HG03469 (cell line): Measurements from ENCODE around the gene CORO6.

ENCODE experiments used
- ATAC-seq: cut with Tn5 transposase; IDR thresholded peaks from one replicate; pipeline ENCODE4 v1.9.1; 2021; ENCODE audit warnings: mild to moderate bottlenecking, moderate library complexity, moderate number of reproducible peaks; ENCODE audit not compliant: unreplicated experiment

CORO6 gene

DNA sequence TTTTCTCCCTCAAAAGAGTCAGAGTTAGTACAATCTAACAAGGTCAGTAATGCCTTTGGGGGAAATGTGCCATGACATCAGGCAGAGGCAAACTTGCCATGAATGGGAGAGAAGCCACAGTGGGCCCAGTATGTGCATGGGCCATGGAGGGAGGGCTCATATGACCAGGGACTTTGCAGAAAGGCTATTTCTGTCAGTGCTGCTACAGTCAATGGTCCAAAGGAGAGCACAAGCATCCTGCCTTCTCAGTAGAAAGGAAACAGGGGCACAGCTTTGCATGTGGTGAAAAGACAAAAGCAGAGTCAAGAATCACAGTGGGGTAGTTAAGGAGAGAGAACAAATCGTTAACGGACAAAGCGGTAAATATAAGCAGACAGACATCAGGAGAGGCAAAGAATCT lies 11.2 kb upstream of the CORO6 start:
- ATAC-seq, result no peak

DNA sequence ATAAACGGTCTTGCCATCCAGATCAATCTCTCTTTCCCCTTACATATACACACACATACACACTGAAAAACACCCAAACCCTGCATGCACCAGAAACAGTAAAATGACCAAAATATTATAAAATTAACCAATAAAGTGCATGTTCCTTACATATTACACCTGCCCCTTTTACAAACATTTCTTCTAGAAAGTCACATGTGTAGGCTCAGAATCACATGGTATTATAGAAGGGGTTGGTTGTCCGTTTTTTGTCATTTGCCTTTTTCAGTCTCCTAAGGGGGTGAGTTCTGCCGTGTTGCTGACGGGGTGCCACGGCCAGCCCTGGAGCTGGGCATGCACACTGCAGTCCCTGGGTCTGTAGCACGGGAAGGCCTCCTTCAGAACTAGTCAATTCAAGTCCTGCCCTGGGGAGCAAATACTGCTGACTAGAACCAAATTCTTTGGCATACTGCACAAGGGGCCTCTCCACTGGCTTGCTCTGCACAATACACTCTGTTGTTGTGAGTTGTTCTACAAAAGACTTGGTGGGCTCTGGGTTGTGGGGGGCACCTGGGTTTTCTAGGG lies 8.0 kb upstream of the CORO6 start:
- no peak for ATAC-seq

DNA sequence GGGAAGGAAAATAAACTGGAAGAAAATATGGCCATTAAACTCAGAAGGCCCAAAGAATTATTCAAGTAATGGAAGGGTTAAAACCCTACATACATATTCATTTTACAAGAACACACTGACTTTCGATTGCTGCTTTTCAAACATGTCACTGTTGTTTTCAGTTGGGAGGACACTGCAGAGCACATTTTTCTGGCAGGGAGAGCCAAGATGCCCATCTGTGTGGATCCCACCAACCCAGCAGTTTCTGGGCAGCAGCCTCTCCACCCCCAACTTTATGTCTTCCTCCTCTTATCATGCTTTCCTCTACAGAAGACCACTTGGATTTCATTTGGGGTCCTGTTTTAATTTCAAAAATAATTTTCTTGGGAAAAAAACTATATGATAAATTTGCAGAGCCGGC lies 7.1 kb upstream of the CORO6 start:
- no peak for ATAC-seq

DNA sequence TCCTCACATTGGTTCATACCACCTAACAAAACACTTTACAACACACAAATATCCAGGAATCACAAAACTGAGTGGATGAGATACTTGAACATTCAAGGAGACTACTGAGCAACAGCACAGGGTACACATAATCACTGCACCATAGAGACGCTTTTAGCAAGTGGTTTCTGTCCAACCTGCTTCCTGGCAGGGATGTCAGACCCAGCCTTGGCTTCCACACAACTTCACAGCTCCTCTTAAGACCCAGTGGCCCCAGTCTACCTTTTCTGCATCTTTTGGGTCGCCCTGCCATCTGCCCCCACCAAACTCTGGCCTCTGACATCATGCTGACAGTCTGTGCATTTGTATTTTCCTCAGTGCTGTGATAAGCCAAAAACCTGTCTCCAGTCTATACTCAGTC lies 5.9 kb upstream of the CORO6 start:
- ATAC-seq, result no peak

DNA sequence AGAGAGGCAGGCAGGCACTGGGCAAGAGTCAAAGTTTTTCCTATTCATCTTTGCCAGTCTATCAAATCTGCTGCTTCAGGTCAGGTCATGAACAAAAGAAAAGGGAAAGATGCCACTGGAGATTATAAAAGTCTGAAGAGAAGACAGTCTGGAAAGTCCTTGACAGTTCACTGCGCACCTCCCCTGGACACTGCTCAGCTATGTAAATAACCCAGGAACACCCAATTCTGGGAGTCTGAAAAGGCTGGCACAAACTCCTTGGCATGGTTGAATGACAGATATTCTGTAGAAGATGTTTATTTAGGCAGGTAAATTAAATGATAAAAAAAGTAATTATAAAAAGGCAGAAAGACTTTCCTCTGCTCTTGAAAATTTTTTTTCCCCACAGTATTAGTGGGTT lies 5.2 kb upstream of the CORO6 start:
- no peak for ATAC-seq

DNA sequence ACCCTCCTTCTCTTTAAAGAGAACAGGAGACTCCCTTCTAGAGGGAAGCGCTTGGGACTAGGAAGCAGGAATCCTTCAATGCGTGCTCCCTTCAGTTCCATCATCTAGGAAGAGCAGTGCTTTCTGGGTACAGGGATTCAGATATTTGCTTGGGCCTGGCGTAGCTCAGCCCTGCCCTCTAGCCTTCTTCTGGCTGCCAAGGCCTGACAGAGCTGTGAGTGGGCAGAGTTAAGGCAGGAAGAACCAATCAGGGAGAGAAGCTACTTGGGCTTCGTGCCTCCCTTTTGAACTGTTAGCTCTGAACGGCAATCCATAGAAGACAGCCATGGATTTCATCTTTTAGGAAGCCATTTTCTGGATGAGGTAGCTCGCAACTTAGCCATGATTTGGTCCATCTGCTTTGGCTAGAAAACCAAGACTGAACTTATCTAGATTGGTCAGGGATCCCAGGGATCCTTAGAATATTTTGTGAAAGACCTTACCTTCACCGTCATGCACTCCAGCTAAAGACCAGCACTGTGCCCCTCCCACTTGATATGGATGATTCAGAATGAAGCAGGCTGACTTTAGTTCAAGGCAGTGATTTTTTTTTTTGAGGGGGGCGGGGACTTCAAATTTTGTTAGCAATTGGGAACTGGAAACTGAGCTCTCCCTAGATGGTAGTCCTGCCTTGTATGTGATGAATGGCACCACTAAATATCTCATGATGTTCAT lies 2.5 kb upstream of the CORO6 start:
- ATAC-seq, result no peak

DNA sequence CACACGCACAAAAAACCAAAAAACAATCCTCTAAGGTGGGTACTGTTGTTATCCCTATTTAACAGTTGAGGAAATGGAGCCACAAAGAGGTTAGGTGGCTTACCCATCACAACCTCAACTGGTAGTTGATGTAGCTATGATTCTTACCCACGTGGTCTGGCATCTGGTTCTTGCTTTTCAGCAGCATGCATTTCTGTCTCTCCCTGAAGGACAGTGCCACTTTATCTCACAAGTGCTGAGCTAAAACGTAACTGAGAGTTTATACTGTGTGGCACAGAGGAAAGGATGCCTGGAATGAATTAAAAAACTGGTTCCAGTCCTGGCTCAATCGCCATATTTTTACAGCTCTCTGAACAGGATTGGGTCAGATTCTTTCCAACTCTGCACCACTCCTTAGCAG lies 1.9 kb upstream of the CORO6 start:
- ATAC-seq, result no peak

DNA sequence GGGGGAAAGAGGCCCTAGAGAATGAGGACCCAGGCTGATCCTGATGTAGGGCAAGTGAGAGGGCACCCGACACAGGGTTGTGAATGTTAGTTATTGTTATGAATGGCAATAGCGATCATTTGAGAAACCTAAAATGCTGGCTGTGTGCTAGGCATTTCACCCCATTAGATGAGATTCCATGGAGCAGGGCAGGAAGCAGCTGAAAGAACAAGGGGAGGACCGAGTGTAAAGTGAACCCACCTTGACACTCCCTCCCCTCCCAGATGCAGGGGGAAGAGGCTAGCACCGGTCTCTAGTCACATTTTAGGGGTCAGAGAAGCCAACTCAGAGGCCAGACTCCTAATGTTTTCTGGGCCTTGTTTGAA lies 553 bp upstream of the CORO6 start:
- no peak for ATAC-seq

DNA sequence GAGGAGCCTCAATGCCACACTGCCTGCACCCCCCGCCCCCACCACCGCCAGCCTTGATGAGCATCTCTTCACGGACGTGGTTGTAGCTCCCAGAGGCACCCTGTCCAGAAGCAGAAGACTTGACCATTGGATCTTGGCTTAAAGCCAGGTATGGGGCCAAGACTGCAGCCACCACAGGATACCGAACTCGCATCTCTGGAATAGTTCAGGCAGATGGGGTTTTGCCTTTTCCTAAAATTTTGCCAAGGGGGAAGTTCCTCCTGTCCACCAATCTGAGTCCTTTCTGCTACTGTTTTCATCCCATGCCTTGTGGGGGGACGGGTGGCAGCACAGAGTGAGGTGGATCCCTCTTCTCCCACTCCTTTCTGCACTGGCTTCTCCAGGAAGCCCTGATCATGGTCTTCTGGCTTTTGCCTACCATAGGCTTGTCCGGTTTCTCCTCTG lies 939 bp downstream of the CORO6 start:
- ATAC-seq, result no peak

DNA sequence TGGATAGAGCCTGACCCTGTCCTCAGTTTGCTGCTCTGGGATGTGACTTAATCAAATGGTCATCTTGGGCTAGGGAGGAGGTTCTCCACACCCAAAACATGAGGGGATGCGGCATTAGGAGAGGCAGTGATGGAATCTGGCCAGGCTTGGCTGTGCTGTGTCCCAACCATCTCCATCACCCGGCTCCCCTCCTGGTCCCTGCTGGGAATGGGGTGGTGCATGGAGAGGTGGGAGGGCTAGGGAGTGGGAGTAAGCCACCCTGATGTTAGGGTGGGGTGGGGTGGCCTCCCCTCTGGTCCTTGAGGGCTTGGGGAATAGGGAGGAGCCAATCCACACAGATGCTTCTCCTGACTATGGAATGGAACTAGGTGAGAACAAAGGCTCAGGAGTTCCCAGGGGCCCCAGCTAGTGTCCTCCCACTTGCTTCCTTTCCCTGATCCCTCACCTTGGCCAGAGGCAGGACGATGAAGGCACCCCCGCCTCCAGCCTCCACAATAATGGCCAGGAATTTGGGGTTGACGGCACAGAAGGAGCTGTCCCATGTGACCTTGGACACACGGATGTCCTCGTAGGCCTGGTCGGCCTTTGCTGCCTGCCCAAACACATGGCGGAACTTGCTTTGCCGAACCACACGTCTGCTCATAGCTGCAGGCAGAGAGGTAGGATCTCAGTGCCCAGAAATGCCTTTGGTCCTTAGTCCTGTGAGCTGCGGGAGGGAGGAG lies 1.8 kb downstream of the CORO6 start:
- ATAC-seq, result no peak

DNA sequence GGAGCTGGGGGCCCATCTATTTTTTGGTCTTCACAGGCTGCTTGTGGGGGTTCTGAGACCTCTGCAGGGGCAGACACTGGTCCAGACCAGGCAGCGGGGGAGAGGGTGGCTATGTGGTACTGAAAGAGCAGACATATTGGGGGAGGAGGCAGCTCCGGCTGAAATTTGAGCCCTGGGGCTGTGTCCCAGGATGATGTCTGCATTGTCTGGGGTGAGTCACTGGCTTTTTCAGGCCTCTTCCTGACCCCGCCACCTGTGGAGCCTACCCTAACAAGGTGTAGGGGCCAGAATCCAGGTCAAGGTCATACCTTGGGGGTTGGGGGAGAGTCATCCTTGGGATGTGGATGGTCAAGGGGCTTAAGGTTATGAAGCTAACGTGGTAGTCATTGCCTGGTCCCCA lies 2.4 kb downstream of the CORO6 start:
- ATAC-seq, result no peak

DNA sequence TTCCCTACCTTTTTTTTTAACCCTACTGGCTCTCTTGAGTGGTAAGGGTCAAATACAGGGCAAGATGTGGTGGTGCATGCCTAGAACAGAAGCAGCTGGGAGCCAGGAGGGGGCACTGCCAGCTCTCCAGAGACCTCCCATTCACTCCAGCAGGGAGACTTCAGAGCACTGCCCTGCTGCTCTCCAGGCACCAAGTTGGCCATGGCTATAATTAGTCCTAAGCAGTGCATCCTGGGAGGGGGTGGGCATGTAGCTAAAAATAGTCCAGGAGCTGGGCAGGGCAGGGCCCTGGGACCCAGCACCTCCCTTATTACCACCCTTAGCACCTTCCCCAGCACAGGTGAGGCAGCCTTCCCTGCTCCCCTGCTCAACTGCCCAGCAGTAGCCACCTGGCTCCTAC lies 3.5 kb downstream of the CORO6 start:
- no peak for ATAC-seq

DNA sequence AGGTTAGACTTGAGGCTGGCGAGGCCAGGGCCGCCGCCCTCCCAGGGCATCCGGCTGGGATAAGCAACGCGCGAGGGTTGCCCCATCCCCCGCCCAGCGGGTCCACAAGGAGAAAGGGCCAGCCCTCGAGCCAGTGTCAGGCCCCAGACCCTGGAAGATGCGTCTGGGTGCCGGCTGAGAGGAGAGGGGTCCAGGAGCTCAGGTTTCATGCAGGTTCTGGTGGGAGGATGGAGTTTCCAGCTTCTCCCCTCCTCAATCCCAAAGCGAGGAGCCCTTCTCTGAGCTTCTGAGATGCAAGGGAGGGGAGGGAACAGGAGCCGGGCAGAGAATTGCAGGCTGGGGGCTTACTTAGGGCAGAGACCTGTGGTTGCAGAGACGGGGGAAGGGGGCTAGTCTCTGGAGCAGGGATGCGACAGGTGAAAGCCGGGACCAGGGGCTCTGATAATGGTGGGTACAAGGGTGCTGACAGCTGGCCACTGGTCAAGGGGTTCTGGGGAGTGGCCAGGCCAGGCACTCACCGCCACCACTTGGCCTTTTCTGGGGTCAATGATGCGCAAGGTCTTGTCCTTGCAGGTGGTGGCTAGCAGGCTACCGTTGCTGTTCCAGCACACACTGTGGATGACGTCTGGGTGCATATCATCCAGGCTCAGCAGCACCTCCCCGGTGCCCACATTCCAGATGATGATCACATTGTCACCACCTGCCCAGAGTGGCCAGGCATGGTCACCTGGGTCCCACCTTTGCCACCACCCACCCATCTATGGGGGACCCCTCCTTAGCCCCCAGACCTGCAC lies 4.2 kb downstream of the CORO6 start:
- ATAC-seq, result no peak

DNA sequence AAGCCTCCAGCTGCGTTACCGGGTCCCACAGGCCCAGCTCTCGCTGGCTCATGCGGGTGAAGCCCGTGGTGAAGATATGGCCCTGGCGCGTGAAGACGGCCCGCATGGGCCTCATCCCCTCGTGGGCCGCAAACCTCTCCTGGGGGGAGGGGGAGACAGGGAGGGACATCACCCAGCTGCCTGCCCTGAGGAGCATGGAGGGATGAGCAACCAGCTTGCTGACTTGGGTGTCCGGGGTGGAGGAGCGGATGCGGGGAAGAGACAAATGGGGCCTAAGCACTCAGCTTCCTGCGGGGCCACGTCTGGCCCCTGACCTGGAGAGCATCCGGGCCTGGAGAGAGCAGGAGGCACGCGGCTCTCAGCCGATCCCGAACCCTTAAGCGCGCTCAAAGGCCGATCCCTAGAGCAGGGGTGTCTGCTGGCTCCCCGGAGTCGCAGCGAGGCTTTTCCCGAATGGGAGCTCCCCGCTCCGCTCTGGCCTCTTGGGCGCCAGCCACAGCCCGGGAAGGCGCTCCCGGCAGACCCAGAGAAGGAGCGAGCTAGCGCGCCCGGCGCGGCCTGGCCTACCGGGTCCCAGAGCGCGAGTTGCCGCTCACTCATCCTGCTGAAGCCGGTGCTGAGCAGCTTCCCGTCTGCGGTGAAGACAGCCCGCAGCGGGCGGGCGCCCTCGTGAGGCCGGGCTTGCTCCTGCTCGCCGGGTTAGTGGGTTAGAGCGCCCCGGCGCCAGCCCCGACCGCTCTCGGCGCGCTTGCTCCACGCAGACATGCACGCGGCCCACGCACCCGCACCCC lies 5.0 kb downstream of the CORO6 start:
- ATAC-seq, result no peak

DNA sequence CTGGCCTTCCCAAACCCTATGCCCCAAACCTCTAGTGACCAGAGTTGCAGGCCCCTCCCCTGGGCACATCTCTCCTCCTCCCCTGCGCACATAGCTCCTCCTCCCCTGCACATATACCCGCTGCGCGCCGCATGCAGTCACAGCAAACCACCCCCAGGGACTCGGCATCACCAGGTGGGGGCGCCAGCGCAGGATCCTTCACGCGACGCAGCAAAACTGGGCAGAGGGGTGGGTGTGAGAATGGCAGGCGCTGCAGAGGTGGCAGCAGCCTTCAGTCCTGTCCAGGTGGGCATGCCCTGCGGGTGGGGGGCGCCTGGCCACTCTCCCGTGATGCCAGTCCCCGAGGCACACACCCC lies 5.6 kb downstream of the CORO6 start:
- peak; percentile 33 for ATAC-seq

DNA sequence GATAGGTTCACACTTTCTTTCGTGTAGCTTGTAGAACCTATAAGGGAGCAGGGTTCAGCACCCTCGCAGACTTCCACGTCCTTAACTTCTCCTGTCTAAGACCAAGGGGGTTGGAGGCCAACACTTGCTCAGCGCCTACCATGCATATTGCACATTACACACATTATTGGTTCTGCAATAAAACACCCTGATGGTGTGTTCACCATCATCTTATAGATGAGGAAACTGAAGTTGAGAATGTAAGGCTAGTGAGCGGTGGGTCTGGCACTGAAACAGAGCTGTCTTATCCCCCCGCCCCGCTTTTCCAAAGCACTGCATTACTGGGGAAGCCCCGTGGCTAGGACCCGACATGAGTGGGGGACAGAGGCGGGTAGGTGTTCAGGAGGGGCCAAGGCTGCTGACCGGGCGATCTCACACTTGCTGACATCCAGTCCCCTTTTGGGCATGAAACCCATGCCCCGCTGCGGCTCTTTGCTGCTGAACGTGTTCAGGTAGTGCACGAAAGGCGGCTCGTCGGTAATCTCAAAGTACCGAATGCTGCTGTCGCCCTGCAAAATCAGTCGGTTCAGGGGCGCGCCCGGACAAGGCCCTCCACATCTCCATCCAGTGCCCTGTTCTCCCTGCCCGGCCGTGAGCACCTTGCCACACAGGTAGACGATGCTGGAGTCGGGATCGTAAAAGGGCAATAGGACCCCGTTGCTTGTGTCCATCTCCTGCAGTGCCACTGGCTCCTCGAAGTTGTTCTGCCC lies 6.2 kb downstream of the CORO6 start:
- no peak for ATAC-seq

DNA sequence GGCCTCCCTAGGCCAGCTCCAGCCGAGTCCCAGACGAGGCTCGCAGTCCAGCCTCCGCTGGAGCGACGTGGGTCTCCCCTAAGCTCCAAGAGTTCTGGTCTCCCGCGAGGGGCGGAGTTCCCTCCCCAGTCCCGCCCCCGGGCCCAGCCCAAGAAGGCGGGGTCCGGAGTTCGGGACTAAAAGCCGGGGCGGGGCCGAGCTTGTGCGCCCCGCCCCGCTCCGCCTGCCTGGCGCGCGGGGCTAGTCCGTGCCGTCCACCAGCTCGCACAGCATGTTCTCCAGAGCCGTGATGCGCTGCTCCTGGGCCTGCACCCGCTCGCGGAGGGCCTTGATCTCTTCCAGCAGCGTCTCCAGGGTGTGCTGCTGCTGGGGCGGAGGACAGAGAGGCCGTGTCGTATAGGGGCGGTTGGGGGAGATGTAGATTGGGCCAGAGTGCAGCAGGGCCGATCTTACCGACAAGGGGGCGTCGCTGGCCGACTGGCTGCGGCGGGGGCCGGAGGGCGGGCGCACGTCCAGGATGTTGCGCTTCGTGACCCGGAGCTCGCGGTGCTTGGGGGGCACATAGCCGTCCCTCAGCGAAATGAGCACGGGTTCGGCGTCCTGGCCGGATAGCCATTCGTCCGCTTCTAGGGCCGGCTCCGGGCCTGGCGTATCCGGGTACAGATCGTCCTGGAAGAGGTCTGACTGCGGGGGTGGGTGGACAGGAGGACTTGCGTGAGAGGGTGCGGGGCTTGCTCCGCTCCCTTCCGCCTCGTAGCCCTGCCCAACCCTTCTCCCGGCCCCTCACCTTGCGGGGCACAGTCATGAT lies 7.0 kb downstream of the CORO6 start:
- ATAC-seq, result no peak

DNA sequence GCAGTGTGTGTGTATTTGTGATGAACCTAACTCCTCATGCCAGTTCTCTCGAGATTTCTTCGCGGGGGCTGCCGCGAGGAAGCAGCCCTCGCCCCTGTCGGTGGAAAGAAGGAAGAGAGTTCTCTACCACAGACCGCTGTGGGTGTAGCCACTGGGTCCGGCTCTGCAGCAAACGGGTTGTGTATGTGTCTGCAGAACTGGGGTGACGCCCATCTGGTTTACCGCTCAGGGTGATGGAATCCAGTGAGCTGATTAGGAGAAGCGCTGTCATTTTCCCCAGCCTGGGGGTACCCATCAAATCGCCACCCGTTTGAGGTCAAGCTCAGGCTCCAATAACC lies 7.7 kb downstream of the CORO6 start:
- ATAC-seq, result no peak

DNA sequence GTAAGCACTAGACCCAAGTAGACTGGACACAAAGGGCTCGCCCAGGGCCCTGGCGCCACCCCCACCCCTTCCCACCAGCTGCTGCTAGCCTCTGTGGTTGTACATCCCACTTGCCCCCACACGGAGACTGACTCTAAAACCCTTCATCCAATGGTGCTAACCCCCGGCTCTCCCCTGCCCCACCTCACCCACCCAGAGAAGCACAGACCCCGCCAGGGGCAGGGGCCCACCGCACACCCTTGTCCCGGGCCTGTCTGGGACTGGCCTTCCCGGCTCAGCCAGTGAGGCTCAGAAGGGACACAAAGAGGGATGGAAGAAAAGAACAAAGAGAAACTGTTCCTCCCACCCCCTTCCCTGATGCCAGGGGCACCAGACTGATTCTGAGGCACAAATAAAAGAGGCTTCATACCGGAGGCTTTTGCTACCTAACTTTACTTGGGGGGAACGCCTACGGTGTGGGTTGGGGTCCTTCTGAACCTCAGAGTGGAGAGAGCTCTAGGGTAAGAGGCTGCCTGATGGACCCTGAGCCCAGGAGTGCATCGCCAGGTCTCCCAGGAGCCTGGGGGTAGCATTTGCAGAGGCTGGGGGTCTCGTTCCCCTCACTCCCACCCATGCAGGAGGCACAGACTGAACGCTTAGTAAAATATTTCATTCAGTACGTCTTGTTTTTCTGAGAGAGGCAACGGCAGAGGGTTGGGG lies 8.2 kb downstream of the CORO6 start:
- no peak for ATAC-seq
